Left ventricle myocardium inferior (tissue), 1 donor: Measurements from ENCODE around the gene GAS2. TPM values are rescaled to one million over a fixed set of nuclear protein-coding genes. Genes with fewer than 3 reads are reported as not detected.

Source experiments
- DNase-seq: peaks from one replicate; pipeline ENCODE4 v3.0.0-alpha.2; 2020
- H3K27ac ChIP-seq: fragments of 200-600 bp; replicated peaks from 2 replicates; pipeline ENCODE4 v1.8.0; 2021
- H3K27me3 ChIP-seq: fragments of 200-600 bp; 2 replicates; pipeline ENCODE4 v1.8.0; 2021; ENCODE audit warnings: low read depth
- H3K36me3 ChIP-seq: fragments of 200-600 bp; 2 replicates; pipeline ENCODE4 v1.8.0; 2021
- H3K4me1 ChIP-seq: fragments of 200-600 bp; 2 replicates; pipeline ENCODE4 v1.8.0; 2021
- H3K4me3 ChIP-seq: fragments of 200-600 bp; 2 replicates; pipeline ENCODE4 v1.8.0; 2021; ENCODE audit warnings: mild to moderate bottlenecking, moderate library complexity
- H3K9me3 ChIP-seq: fragments of 200-600 bp; replicated peaks from 2 replicates; pipeline ENCODE4 v1.8.0; 2021
- CTCF ChIP-seq: fragments of 200-600 bp; IDR thresholded peaks from 2 replicates; pipeline ENCODE4 v1.8.0; 2021; ENCODE audit warnings: antibody characterized with exemption, mild to moderate bottlenecking, borderline replicate concordance
- intact Hi-C: fragments of 100-400 bp; cut with micrococcal nuclease; formaldehyde crosslinking; loops from one replicate; pipeline ENCODE4 v1.11.0; 2022
- total RNA-seq: library from RNA; stranded (reverse); fragmentation: NEBNext Ultra II Directional; extraction: Animal tissue kit (Norgen Biotek cat#: 25700); gene quantifications from one replicate; pipeline ENCODE4 v1.2.1, GENCODE V29; 2021
- donor health status: DM: no; HTN: yes; CAD: no; lungs with severe emphysema.

GAS2 gene
- total RNA-seq, 1 donor from 2014 or later, result 15.9 TPM

GRCh38 chr11:22780952-22781593, 114.7 kb downstream of the GAS2 start:
- intact Hi-C loops, result no loop called here
- no peaks in the 10 kb centered on the region for H3K36me3 ChIP-seq
- no peak for TF ChIP-seq CTCF
- no peak overlapping the region for H3K4me3 ChIP-seq
- H3K27me3 ChIP-seq, result no peaks in the 10 kb centered on the region
- H3K4me1 ChIP-seq, result no peaks in the 10 kb centered on the region
- H3K27ac ChIP-seq, result no peak overlapping the region
- no peak for DNase-seq
- H3K9me3 ChIP-seq, result no peaks in the 10 kb centered on the region

DNA sequence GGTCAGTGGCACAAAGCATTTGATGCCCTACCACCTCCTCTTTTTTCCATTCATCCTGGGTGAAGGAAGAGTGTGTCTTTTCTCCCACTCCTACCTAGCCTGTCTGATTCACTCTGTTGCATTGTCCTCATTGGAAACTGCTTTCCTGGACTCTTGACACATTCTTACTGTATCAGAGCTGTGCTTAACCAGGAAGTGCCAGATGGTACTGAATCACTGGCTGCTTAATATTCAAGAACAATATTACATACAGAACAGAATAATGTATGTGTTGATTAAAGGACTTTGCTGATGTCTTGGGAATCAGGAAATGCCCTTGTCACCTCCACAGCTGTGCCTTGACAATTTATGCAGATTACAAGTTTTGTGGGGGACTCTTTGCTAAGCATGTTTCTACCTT, 118.8 kb downstream of the GAS2 start:
- TF ChIP-seq CTCF, result no peak
- DNase-seq, result no peak
- Histone ChIP-seq H3K27ac (no peak overlapping the region), H3K9me3 (no peaks in the 10 kb centered on the region), H3K27me3 (no peaks in the 10 kb centered on the region), H3K4me1 (peaks cover 4% of the 10 kb centered on the region), H3K4me3 (no peak overlapping the region), H3K36me3 (no peaks in the 10 kb centered on the region)
- intact Hi-C loops, result loop anchor here (5.0 kb wide), 1 partner anchor 448 kb away; the partner anchor contains the start of gene SLC17A6

- Histone ChIP-seq H3K9me3 (no peaks in the 10 kb centered on the region), H3K36me3 (no peaks in the 10 kb centered on the region), H3K4me3 (no peak overlapping the region), H3K4me1 (peaks cover 4% of the 10 kb centered on the region), H3K27ac (no peak overlapping the region), H3K27me3 (no peaks in the 10 kb centered on the region)
- intact Hi-C loops, result loop anchor here (5.0 kb wide), 1 partner anchor 449 kb away; the partner anchor contains the start of gene SLC17A6
- DNase-seq, result no peak
- TF ChIP-seq CTCF, result no peak
Observed at GRCh38 chr11:22786475-22786874, 120.1 kb downstream of the GAS2 start.

- intact Hi-C loops, result loop anchor here (5.0 kb wide), 1 partner anchor 450 kb away; the partner anchor contains the start of gene SLC17A6
- Histone ChIP-seq H3K9me3 (no peaks in the 10 kb centered on the region), H3K36me3 (no peaks in the 10 kb centered on the region), H3K4me3 (no peak overlapping the region), H3K4me1 (peaks cover 4% of the 10 kb centered on the region), H3K27me3 (no peaks in the 10 kb centered on the region), H3K27ac (no peak overlapping the region)
- no peak for DNase-seq
- no peak for TF ChIP-seq CTCF
Observed at GRCh38 chr11:22787055-22787454, 120.6 kb downstream of the GAS2 start.

- TF ChIP-seq CTCF, result peak; percentile 84
- intact Hi-C loops, result loop anchor here (5.0 kb wide), 1 partner anchor 450 kb away; the partner anchor contains the start of gene SLC17A6
- no peak overlapping the region for H3K4me3 ChIP-seq
- no peak overlapping the region for H3K27ac ChIP-seq
- no peaks in the 10 kb centered on the region for H3K36me3 ChIP-seq
- H3K9me3 ChIP-seq, result no peaks in the 10 kb centered on the region
- no peaks in the 10 kb centered on the region for H3K27me3 ChIP-seq
- H3K4me1 ChIP-seq, result peaks cover 4% of the 10 kb centered on the region
- no peak for DNase-seq
Observed at GRCh38 chr11:22787551-22788162, 121.2 kb downstream of the GAS2 start.
